H1 (cell line): Measurements from ENCODE around the gene PPM1D. TPM values are rescaled to one million over a fixed set of nuclear protein-coding genes. Genes with fewer than 3 reads are reported as not detected.

Source experiments
- CTCF ChIA-PET: fragments of 300-600 bp; sonication (Branson Sonifier 250); formaldehyde crosslinking; loops from one replicate; lab custom pipeline; 2021; ENCODE audit not compliant: partially characterized antibody; lab: Charles Lee
- POLR2A ChIA-PET: fragments of 300-600 bp; sonication (Branson Sonifier 250); formaldehyde crosslinking; loops from one replicate; lab custom pipeline; 2021; ENCODE audit warnings: inconsistent platforms; ENCODE audit not compliant: partially characterized antibody; lab: Charles Lee
- DNase-seq, 2 experiments: peaks; one replicate each; pipeline versions ENCODE4 v3.0.0 to v3.0.0-alpha.2; 2010 to 2022; ENCODE audit warnings: low spot score in 2 of 2, low read depth in 1 of 2, mixed read lengths in 1 of 2
- FAIRE-seq: peaks from 2 replicates; lab custom pipeline; 2011; peaks lifted over from hg19 to GRCh38; lab: Jason Lieb, UNC
- H2AFZ ChIP-seq: 2 replicates; pipeline ENCODE4 v1.8.1; 2012; ENCODE audit warnings: low read length, inconsistent platforms
- H2AK5ac ChIP-seq: 2 replicates; pipeline ENCODE4 v1.6.1; 2013; ENCODE audit warnings: low read depth, low read length
- H2BK120ac ChIP-seq: replicated peaks from 2 replicates; pipeline ENCODE3; 2013; ENCODE audit warnings: low read depth, low read length, inconsistent platforms
- H2BK12ac ChIP-seq: 2 replicates; pipeline ENCODE4 v1.6.1; 2013; ENCODE audit warnings: low read depth, low read length
- H2BK15ac ChIP-seq: 2 replicates; pipeline ENCODE4 v1.6.1; 2013; ENCODE audit warnings: low read length
- H2BK20ac ChIP-seq: 2 replicates; pipeline ENCODE4 v1.6.1; 2013; ENCODE audit warnings: low read length
- H2BK5ac ChIP-seq: 2 replicates; pipeline ENCODE4 v1.6.1; 2013; ENCODE audit warnings: low read depth, low read length
- H3K14ac ChIP-seq: 2 replicates; pipeline ENCODE4 v1.6.1; 2013; ENCODE audit warnings: inconsistent platforms; ENCODE audit not compliant: insufficient read length
- H3K18ac ChIP-seq: 2 replicates; pipeline ENCODE4 v1.6.1; 2013; ENCODE audit warnings: low read length; ENCODE audit errors: extremely low read depth
- H3K23ac ChIP-seq: 2 replicates; pipeline ENCODE4 v1.6.1; 2013; ENCODE audit warnings: inconsistent platforms; ENCODE audit not compliant: insufficient read length
- H3K23me2 ChIP-seq: 2 replicates; pipeline ENCODE4 v1.6.1; 2013; ENCODE audit warnings: low read depth, low read length
- H3K27ac ChIP-seq: 2 replicates; pipeline ENCODE4 v1.6.1; 2011; ENCODE audit warnings: low read depth, low read length, inconsistent platforms
- H3K27me3 ChIP-seq, 4 experiments: replicated peaks in 1 of 4; 1 replicate in 1 of 4; 2 replicates in 3 of 4; pipeline versions ENCODE4 v1.6.1 to v1.8.1; 2011 to 2013; ENCODE audit warnings: low read length in 3 of 4, mild to moderate bottlenecking in 3 of 4, inconsistent platforms in 2 of 4, mixed read lengths in 2 of 4, moderate library complexity in 1 of 4; ENCODE audit not compliant: control insufficient read depth in 3 of 4, insufficient read depth in 3 of 4; ENCODE audit errors: extremely low read depth in 1 of 4
- H3K36me3 ChIP-seq, 4 experiments: 2 replicates each; pipeline versions ENCODE4 v1.6.1 to v1.8.1; 2011 to 2013; ENCODE audit warnings: mild to moderate bottlenecking in 4 of 4, low read length in 3 of 4, moderate library complexity in 2 of 4, control low read depth in 1 of 4, inconsistent platforms in 1 of 4; ENCODE audit not compliant: insufficient read depth in 4 of 4, control insufficient read depth in 2 of 4
- H3K4ac ChIP-seq: replicated peaks from 2 replicates; pipeline ENCODE3; 2013; ENCODE audit warnings: low read length, low read depth, mixed read lengths, inconsistent platforms; ENCODE audit not compliant: insufficient read length
- H3K4me1 ChIP-seq, 4 experiments: replicated peaks in 1 of 4; 1 replicate in 1 of 4; 2 replicates in 3 of 4; pipeline versions ENCODE4 v1.6.1 to v1.8.1; 2011 to 2013; ENCODE audit warnings: low read length in 3 of 4, inconsistent platforms in 2 of 4, mixed read lengths in 1 of 4; ENCODE audit not compliant: insufficient read depth in 4 of 4, control insufficient read depth in 3 of 4
- H3K4me2 ChIP-seq, 2 experiments: 2 replicates each; pipeline versions ENCODE4 v1.6.1 to v1.8.1; 2011 to 2013; ENCODE audit warnings: low read depth in 2 of 2, low read length in 2 of 2, control low read depth in 1 of 2, inconsistent platforms in 1 of 2, mild to moderate bottlenecking in 1 of 2; ENCODE audit not compliant: insufficient read depth in 1 of 2
- H3K4me3 ChIP-seq, 4 experiments: fragments of 200-600, 300-600 bp in 1 of 4; sonication (generic), shearing (Covaris generic), sonication (Bioruptor Twin) in 1 of 4; 2 replicates each; pipeline versions ENCODE4 v1.5.1 to v1.8.1; 2011 to 2016; ENCODE audit warnings: low read length in 4 of 4, low read depth in 3 of 4, control low read depth in 2 of 4, inconsistent platforms in 2 of 4, mild to moderate bottlenecking in 2 of 4, mixed read lengths in 1 of 4, moderate library complexity in 1 of 4; ENCODE audit not compliant: insufficient read depth in 2 of 4; ENCODE audit errors: extremely low read depth in 1 of 4
- H3K56ac ChIP-seq: replicated peaks from 2 replicates; pipeline ENCODE3; 2013; ENCODE audit warnings: low read depth, mild to moderate bottlenecking, mixed read lengths, low read length, inconsistent platforms; ENCODE audit not compliant: insufficient read length
- H3K79me1 ChIP-seq: 2 replicates; pipeline ENCODE4 v1.6.1; 2013; ENCODE audit warnings: low read depth, low read length, control low read depth
- H3K79me2 ChIP-seq, 2 experiments: 2 replicates each; pipeline versions ENCODE4 v1.6.1 to v1.8.1; 2012 to 2013; ENCODE audit warnings: low read length in 2 of 2, mild to moderate bottlenecking in 2 of 2, inconsistent platforms in 1 of 2; ENCODE audit not compliant: insufficient read depth in 2 of 2, control insufficient read depth in 1 of 2
- H3K9ac ChIP-seq, 4 experiments: replicated peaks in 1 of 4; 1 replicate in 1 of 4; 2 replicates in 3 of 4; pipeline versions ENCODE4 v1.6.1 to v1.8.1; 2011 to 2013; ENCODE audit warnings: low read depth in 3 of 4, low read length in 3 of 4, control low read depth in 2 of 4, mild to moderate bottlenecking in 2 of 4, moderate library complexity in 2 of 4, inconsistent platforms in 1 of 4; ENCODE audit errors: extremely low read depth in 1 of 4
- H3K9me3 ChIP-seq, 2 experiments: 2 replicates each; pipeline versions ENCODE4 v1.6.1 to v1.8.1; 2012 to 2013; ENCODE audit warnings: mild to moderate bottlenecking in 2 of 2, moderate library complexity in 2 of 2, control low read depth in 1 of 2, inconsistent platforms in 1 of 2, low read depth in 1 of 2, low read length in 1 of 2, mixed read lengths in 1 of 2; ENCODE audit not compliant: insufficient read depth in 2 of 2
- H4K20me1 ChIP-seq, 2 experiments: replicated peaks in 1 of 2; 2 replicates each; pipeline versions ENCODE3 to v1.8.1; 2011 to 2013; ENCODE audit warnings: inconsistent platforms in 2 of 2, low read length in 2 of 2, mild to moderate bottlenecking in 1 of 2; ENCODE audit not compliant: insufficient read depth in 2 of 2, control insufficient read depth in 1 of 2
- H4K5ac ChIP-seq: 2 replicates; pipeline ENCODE4 v1.6.1; 2013; ENCODE audit warnings: low read length, low read depth, mixed read lengths, inconsistent platforms; ENCODE audit not compliant: insufficient read length
- H4K8ac ChIP-seq: 2 replicates; pipeline ENCODE4 v1.8.0; 2013; ENCODE audit warnings: mild to moderate bottlenecking, moderate library complexity, low read length, inconsistent platforms; ENCODE audit not compliant: insufficient read depth; ENCODE audit errors: extremely low read depth
- H4K91ac ChIP-seq: replicated peaks from 2 replicates; pipeline ENCODE3; 2013; ENCODE audit warnings: low read length, mixed read lengths, inconsistent platforms; ENCODE audit not compliant: insufficient read length
- BACH1 ChIP-seq: IDR thresholded peaks from 2 replicates; pipeline ENCODE4 v1.6.1; 2012; ENCODE audit warnings: low read length, improper control_type of control experiment
- WGBS, 2 experiments: shearing (Covaris generic) in 1 of 2; methylation state at CpG; one replicate each; pipeline versions ENCODE4 v1.1.6 to v1.1.7; 2013 to 2015; ENCODE audit warnings: low lambda C conversion rate in 2 of 2, mixed read lengths in 2 of 2, inconsistent platforms in 1 of 2, low coverage in 1 of 2, missing lambda C conversion rate in 1 of 2; ENCODE audit not compliant: insufficient replicate concordance in 2 of 2, insufficient coverage in 1 of 2, insufficient read length in 1 of 2; ENCODE audit errors: extremely low coverage in 1 of 2, missing lambda C conversion rate in 1 of 2; 5-methylcytosine and 5-hydroxymethylcytosine counted together
- polyA plus RNA-seq, 7 experiments: library from polyadenylated mRNA; depleted of rRNA in 3 of 7; stranded (reverse) in 5 of 7; unstranded in 2 of 7; fragments of >200 nt in 5 of 7; fragments of 200-250 nt in 2 of 7; gene quantifications; 1 replicate in 5 of 7; 2 replicates in 1 of 7; 4 replicates in 1 of 7; pipeline versions ENCODE4 v1.2.1 to v1.2.3, GENCODE V29; 2011 to 2013; ENCODE audit warnings: missing spikeins in 2 of 7, mixed read lengths in 2 of 7
- total RNA-seq: library from RNA; stranded (reverse); fragmentation: NEBNext Ultra II Directional; extraction: Animal tissue kit (Norgen Biotek cat#: 25700); gene quantifications from 2 replicates; pipeline ENCODE4 v1.2.1, GENCODE V29; 2021

Gene PPM1D
- total and polyA plus RNA-seq, 2 of the 8 experiments (the other 6 are each of a cell fraction or from before 2014, with no cell fraction given): 5.0 to 16.7 TPM

DNA sequence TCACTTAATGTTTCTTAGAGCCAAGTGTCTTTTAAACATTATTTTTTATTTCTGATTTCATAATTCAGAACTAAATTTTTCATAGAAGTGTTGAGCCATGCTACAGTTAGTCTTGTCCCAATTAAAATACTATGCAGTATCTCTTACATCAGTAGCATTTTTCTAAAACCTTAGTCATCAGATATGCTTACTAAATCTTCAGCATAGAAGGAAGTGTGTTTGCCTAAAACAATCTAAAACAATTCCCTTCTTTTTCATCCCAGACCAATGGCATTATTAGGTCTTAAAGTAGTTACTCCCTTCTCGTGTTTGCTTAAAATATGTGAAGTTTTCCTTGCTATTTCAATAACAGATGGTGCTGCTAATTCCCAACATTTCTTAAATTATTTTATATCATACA lies 64.0 kb downstream of the PPM1D start:
- no peak for TF ChIP-seq BACH1
- Histone ChIP-seq H2AFZ (no peak overlapping the region), H2BK5ac (no peak overlapping the region), H3K4ac (no peak overlapping the region), H3K79me2 (no peaks in the 10 kb centered on the region), H3K27ac (no peak overlapping the region), H2BK12ac (no peak overlapping the region), H3K23me2 (no peaks in the 10 kb centered on the region), H3K56ac (no peak overlapping the region), H3K79me1 (no peaks in the 10 kb centered on the region; the same call in 1 of the 2 replicates), H3K14ac (no peak overlapping the region), H3K18ac (no peak overlapping the region), H3K4me3 (no peak overlapping the region), H3K4me1 (no peaks in the 10 kb centered on the region), H3K9ac (no peak overlapping the region), H4K5ac (no peak overlapping the region), H4K8ac (no peak overlapping the region), H4K91ac (no peak overlapping the region), H2BK20ac (no peak overlapping the region), H4K20me1 (no peaks in the 10 kb centered on the region), H2AK5ac (no peak overlapping the region), H3K4me2 (no peak overlapping the region), H3K36me3 (peaks cover 0 to 18% (median 0%) of the 10 kb centered on the region in 4 experiments; a peak in 2 of 8 replicates), H2BK120ac (no peak overlapping the region), H3K23ac (no peak overlapping the region), H3K27me3 (no peaks in the 10 kb centered on the region), H2BK15ac (no peak overlapping the region), H3K9me3 (no peaks in the 10 kb centered on the region)
- no peak for FAIRE-seq
- DNase-seq: no peak
- CTCF ChIA-PET: no interaction called here
- POLR2A ChIA-PET: no interaction called here
- WGBS, 2 experiments: 71% methylated on average over 1 of the region's 1 CpG; no CpG with 5 or more reads in 1 of the 2 experiments
